Memory B cell (primary cell): ENCODE data around the gene DTX1.
"Not testable (repeated sequence)": the region's sequence is repeated elsewhere in the genome, so short reads cannot be mapped to it uniquely, and the experiment has no call there.

ENCODE experiments used
- ATAC-seq: fragments of 150-1000 bp; cut with Tn5 transposase; 2 replicates; pipeline ENCODE4 v1.10.0; 2021; ENCODE audit warnings: low read depth, mild to moderate bottlenecking, moderate library complexity
- DNase-seq, 2 donors: peaks; one replicate each; pipeline ENCODE4 v3.0.0; 2022; ENCODE audit warnings: low spot score in 2 of 2
- H3K27ac Mint-ChIP-seq: one replicate; pipeline ENCODE4 v1.8.0; 2022; ENCODE audit warnings: mild to moderate bottlenecking, moderate library complexity, mixed read lengths
- H3K27me3 Mint-ChIP-seq: one replicate; pipeline ENCODE4 v1.8.0; 2022; ENCODE audit warnings: mixed read lengths
- H3K36me3 Mint-ChIP-seq: one replicate; pipeline ENCODE4 v1.8.0; 2022; ENCODE audit warnings: mild to moderate bottlenecking, mixed read lengths
- H3K4me1 Mint-ChIP-seq: one replicate; pipeline ENCODE4 v1.8.0; 2022; ENCODE audit warnings: mixed read lengths
- H3K4me3 Mint-ChIP-seq: one replicate; pipeline ENCODE4 v1.8.0; 2022; ENCODE audit warnings: mild to moderate bottlenecking, moderate library complexity, mixed read lengths
- H3K9me3 Mint-ChIP-seq: one replicate; pipeline ENCODE4 v1.8.0; 2022; ENCODE audit warnings: mixed read lengths

The DTX1 gene

GRCh38 chr12:113133666-113134065, 77.1 kb downstream of the DTX1 start:
- Mint-ChIP-seq H3K4me3 (no peak overlapping the region), H3K27ac (no peak overlapping the region), H3K9me3 (no peaks in the 10 kb centered on the region), H3K36me3 (no peaks in the 10 kb centered on the region), H3K4me1 (peaks cover 28% of the 10 kb centered on the region), H3K27me3 (peaks cover 7% of the 10 kb centered on the region)
- DNase-seq (no peak), ATAC-seq (no peak)

- Mint-ChIP-seq H3K27ac (no peak overlapping the region), H3K36me3 (no peaks in the 10 kb centered on the region), H3K9me3 (no peaks in the 10 kb centered on the region), H3K4me3 (no peak overlapping the region), H3K4me1 (peaks cover 25% of the 10 kb centered on the region), H3K27me3 (peaks cover 7% of the 10 kb centered on the region)
- DNase-seq = no peak
- no peak for ATAC-seq
These were observed 77.5 kb downstream of the DTX1 start for GRCh38 chr12:113134071-113134470.

- no peaks in the 10 kb centered on the region for H3K36me3 Mint-ChIP-seq
- peaks cover 7% of the 10 kb centered on the region for H3K27me3 Mint-ChIP-seq
- no peak overlapping the region for H3K4me3 Mint-ChIP-seq
- peaks cover 20% of the 10 kb centered on the region for H3K4me1 Mint-ChIP-seq
- no peak for DNase-seq
- no peaks in the 10 kb centered on the region for H3K9me3 Mint-ChIP-seq
- no peak for ATAC-seq
- H3K27ac Mint-ChIP-seq = no peak overlapping the region
These were observed 78.0 kb downstream of the DTX1 start for GRCh38 chr12:113134521-113134951.

GRCh38 chr12:113135178-113136127, 78.9 kb downstream of the DTX1 start, which contains the start of gene RASAL1:
Gene RASAL1, minus strand, starts transcription at chr12:113135761. Its CDS starts 299 bp downstream, at chr12:113135462.
- Mint-ChIP-seq H3K4me1 (peaks cover 13% of the 10 kb centered on the region), H3K27ac (no peak within 1 kb of the TSS), H3K4me3 (peak within 1 kb of the TSS; percentile 70), H3K9me3 (no peaks in the 10 kb centered on the region), H3K27me3 (peaks cover 7% of the 10 kb centered on the region), H3K36me3 (no peaks in the 10 kb centered on the region)
- peak; percentile 55 to 76 for DNase-seq
- ATAC-seq = peak; percentile 83

GRCh38 chr12:113136128-113136989, 79.8 kb downstream of the DTX1 start:
- H3K36me3 Mint-ChIP-seq = no peaks in the 10 kb centered on the region
- no peaks in the 10 kb centered on the region for H3K9me3 Mint-ChIP-seq
- H3K4me1 Mint-ChIP-seq = peaks cover 8% of the 10 kb centered on the region
- DNase-seq = peak in 1 of 2 donors; percentile 58
- H3K27ac Mint-ChIP-seq = no peak overlapping the region
- peaks cover 7% of the 10 kb centered on the region for H3K27me3 Mint-ChIP-seq
- peak overlapping the region; percentile 70 for H3K4me3 Mint-ChIP-seq
- ATAC-seq = peak; percentile 72

GRCh38 chr12:113136990-113137511, 80.5 kb downstream of the DTX1 start:
- ATAC-seq = no peak
- H3K4me1 Mint-ChIP-seq = peaks cover 10% of the 10 kb centered on the region
- no peak overlapping the region for H3K4me3 Mint-ChIP-seq
- no peaks in the 10 kb centered on the region for H3K9me3 Mint-ChIP-seq
- H3K27ac Mint-ChIP-seq = no peak overlapping the region
- H3K36me3 Mint-ChIP-seq = no peaks in the 10 kb centered on the region
- peaks cover 7% of the 10 kb centered on the region for H3K27me3 Mint-ChIP-seq
- no peak for DNase-seq

GRCh38 chr12:113137861-113138783, 81.6 kb downstream of the DTX1 start:
- peaks cover 7% of the 10 kb centered on the region for H3K27me3 Mint-ChIP-seq
- DNase-seq (no peak), ATAC-seq (no peak)
- no peak overlapping the region for H3K4me3 Mint-ChIP-seq
- no peaks in the 10 kb centered on the region for H3K36me3 Mint-ChIP-seq
- H3K27ac Mint-ChIP-seq = no peak overlapping the region
- H3K4me1 Mint-ChIP-seq = peaks cover 16% of the 10 kb centered on the region
- H3K9me3 Mint-ChIP-seq = no peaks in the 10 kb centered on the region

GRCh38 chr12:113138826-113139225, 82.3 kb downstream of the DTX1 start:
- Mint-ChIP-seq H3K4me1 (peaks cover 16% of the 10 kb centered on the region), H3K4me3 (no peak overlapping the region), H3K27me3 (peaks cover 7% of the 10 kb centered on the region), H3K9me3 (no peaks in the 10 kb centered on the region), H3K27ac (no peak overlapping the region), H3K36me3 (no peaks in the 10 kb centered on the region)
- no peak for ATAC-seq
- no peak for DNase-seq

GRCh38 chr12:113140706-113141105, 84.2 kb downstream of the DTX1 start:
- DNase-seq (no peak), ATAC-seq (no peak)
- peaks cover 12% of the 10 kb centered on the region for H3K4me1 Mint-ChIP-seq
- no peak overlapping the region for H3K4me3 Mint-ChIP-seq
- H3K27me3 Mint-ChIP-seq = peaks cover 4% of the 10 kb centered on the region
- H3K27ac Mint-ChIP-seq = no peak overlapping the region
- H3K9me3 Mint-ChIP-seq = no peaks in the 10 kb centered on the region
- H3K36me3 Mint-ChIP-seq = no peaks in the 10 kb centered on the region

GRCh38 chr12:113141716-113142115, 85.2 kb downstream of the DTX1 start:
- not testable (repeated sequence) for H3K36me3 Mint-ChIP-seq, H3K4me3 Mint-ChIP-seq, DNase-seq, H3K27ac Mint-ChIP-seq, H3K4me1 Mint-ChIP-seq, H3K9me3 Mint-ChIP-seq, H3K27me3 Mint-ChIP-seq, ATAC-seq

GRCh38 chr12:113142173-113142885, 85.8 kb downstream of the DTX1 start:
- H3K4me3 Mint-ChIP-seq = no peak overlapping the region
- DNase-seq = no peak

GRCh38 chr12:113142886-113143332, 86.4 kb downstream of the DTX1 start:
- H3K27me3 Mint-ChIP-seq = no peaks in the 10 kb centered on the region
- no peak for DNase-seq
- H3K4me1 Mint-ChIP-seq = peaks cover 7% of the 10 kb centered on the region
- peaks cover 3% of the 10 kb centered on the region for H3K36me3 Mint-ChIP-seq
- no peak for ATAC-seq
- peaks cover 3% of the 10 kb centered on the region for H3K9me3 Mint-ChIP-seq
- H3K4me3 Mint-ChIP-seq = no peak overlapping the region
- H3K27ac Mint-ChIP-seq = no peak overlapping the region

More at GRCh38 chr12:113142173-113142885, 85.8 kb downstream of the DTX1 start:
- Mint-ChIP-seq H3K36me3 (peaks cover 1% of the 10 kb centered on the region), H3K9me3 (peaks cover under 1% of the 10 kb centered on the region), H3K27ac (no peak overlapping the region), H3K4me1 (peaks cover 7% of the 10 kb centered on the region), H3K27me3 (no peaks in the 10 kb centered on the region)
- peak; percentile 68 for ATAC-seq
